ENCODE results near the gene UBN1.

- no peak for TF ChIP-seq CTCF (IDR thresholded peaks at IDR 0.05; ENCODE audit: low read depth, low read length, missing input control)
- no peak for TF ChIP-seq HNF4G (IDR thresholded peaks at IDR 0.05)
- no peak for TF ChIP-seq ATF3 (IDR thresholded peaks at IDR 0.05)
- no peak for TF ChIP-seq JUND (IDR thresholded peaks at IDR 0.05)
- no peak for TF ChIP-seq TAF1 (conservative IDR thresholded peaks at IDR 0.05)
- no peak for TF ChIP-seq REST (IDR thresholded peaks at IDR 0.05)
- TF ChIP-seq GABPA (IDR thresholded peaks at IDR 0.05 in 1 of 2, conservative IDR thresholded peaks at IDR 0.05 in 1 of 2) = no peak
- no peak for TF ChIP-seq SP1 (IDR thresholded peaks at IDR 0.05)
- no peak for TF ChIP-seq EGR1 (IDR thresholded peaks at IDR 0.05; ENCODE audit: low read depth in 2 of 2)
- TF ChIP-seq FOXA1 (IDR thresholded peaks at IDR 0.05) = no peak
- TF ChIP-seq MAX (IDR thresholded peaks at IDR 0.05) = no peak
- TF ChIP-seq YY1 (IDR thresholded peaks at IDR 0.05) = no peak
- TF ChIP-seq ZBTB33 (IDR thresholded peaks at IDR 0.05) = no peak
These were observed 10.6 kb upstream of the UBN1 start for GRCh38 chr16:4836727-4837126.

All from liver (tissue), 3 donors.